Neural cell (in vitro differentiated cells): ENCODE measurements around the gene PPM1G. TPM values are rescaled to one million over a fixed set of nuclear protein-coding genes. Genes with fewer than 3 reads are reported as not detected.

Source experiments
- H2AFZ ChIP-seq: fragments of 200-600, 300-800 bp; sonication (generic), shearing (Covaris generic); 2 replicates; pipeline ENCODE4 v1.6.0; 2014; ENCODE audit warnings: low read depth, mild to moderate bottlenecking, antibody characterized with exemption, low read length, moderate library complexity
- H3F3A ChIP-seq: fragments of 200-600 bp; shearing (Covaris generic); 2 replicates; pipeline ENCODE4 v1.6.1; 2016; ENCODE audit warnings: mild to moderate bottlenecking, moderate library complexity, mixed read lengths, antibody characterized with exemption, low read length; ENCODE audit not compliant: insufficient read depth, poor library complexity, severe bottlenecking
- H3K27ac ChIP-seq: fragments of 200-600, 300-800 bp; sonication (generic), shearing (Covaris generic); 2 replicates; pipeline ENCODE4 v1.5.1; 2014; ENCODE audit warnings: mild to moderate bottlenecking, low read length, moderate library complexity
- H3K27me3 ChIP-seq: fragments of 300-800, 200-600 bp; sonication (generic), shearing (Covaris generic); 2 replicates; pipeline ENCODE4 v1.6.0; 2014; ENCODE audit warnings: mild to moderate bottlenecking, low read depth, low read length, moderate library complexity; ENCODE audit not compliant: insufficient read depth
- H3K36me3 ChIP-seq: fragments of 300-800, 200-600 bp; sonication (generic), shearing (Covaris generic); 2 replicates; pipeline ENCODE4 v1.5.1; 2014; ENCODE audit warnings: mild to moderate bottlenecking, antibody characterized with exemption, low read length, moderate library complexity; ENCODE audit not compliant: insufficient read depth
- H3K4me2 ChIP-seq: fragments of 300-800, 200-600 bp; sonication (generic), shearing (Covaris generic); 2 replicates; pipeline ENCODE4 v1.6.0; 2014; ENCODE audit warnings: mild to moderate bottlenecking, low read length
- H3K4me3 ChIP-seq: fragments of 300-800, 200-600 bp; sonication (generic), shearing (Covaris generic); 2 replicates; pipeline ENCODE4 v1.5.1; 2014; ENCODE audit warnings: mild to moderate bottlenecking, low read length, moderate library complexity
- H3K79me2 ChIP-seq: fragments of 200-600 bp; shearing (Covaris generic); replicated peaks from 2 replicates; pipeline ENCODE4 v1.6.0; 2014; ENCODE audit warnings: mild to moderate bottlenecking, low read length, moderate library complexity; ENCODE audit not compliant: insufficient read depth
- H3K9ac ChIP-seq: fragments of 300-800, 200-600 bp; sonication (generic), shearing (Covaris generic); 2 replicates; pipeline ENCODE4 v1.6.1; 2016; ENCODE audit warnings: mild to moderate bottlenecking, low read length, mixed read lengths
- H3K9me2 ChIP-seq: fragments of 200-600 bp; shearing (Covaris generic); 2 replicates; pipeline ENCODE4 v1.6.1; 2016; ENCODE audit warnings: mild to moderate bottlenecking, low read length, mixed read lengths; ENCODE audit not compliant: insufficient read depth
- H3K9me3 ChIP-seq: fragments of 200-600, 300-800 bp; sonication (generic), shearing (Covaris generic); 2 replicates; pipeline ENCODE4 v1.6.1; 2016; ENCODE audit warnings: mild to moderate bottlenecking, mixed run types, low read length, moderate library complexity, mixed read lengths
- H4K20me1 ChIP-seq: fragments of 200-600 bp; shearing (Covaris generic); 2 replicates; pipeline ENCODE4 v1.6.1; 2016; ENCODE audit warnings: mild to moderate bottlenecking, mixed run types; ENCODE audit not compliant: insufficient read depth
- CTCF ChIP-seq: fragments of 450-650 bp; IDR thresholded peaks from 2 replicates; pipeline ENCODE4 v1.5.1; 2014; ENCODE audit warnings: antibody characterized with exemption, mild to moderate bottlenecking, moderate library complexity; ENCODE audit not compliant: poor library complexity, severe bottlenecking
- EP300 ChIP-seq: fragments of 450-650 bp; conservative IDR thresholded peaks from 2 replicates; pipeline ENCODE4 v1.6.1; 2014; ENCODE audit warnings: antibody characterized with exemption, mild to moderate bottlenecking, moderate library complexity; ENCODE audit not compliant: poor library complexity, severe bottlenecking
- EZH2 ChIP-seq: fragments of 200-600, 300-800 bp; shearing (Covaris generic), sonication (generic); IDR thresholded peaks from 2 replicates; pipeline ENCODE4 v1.6.1; 2014; ENCODE audit warnings: antibody characterized with exemption, low read length, borderline replicate concordance, mild to moderate bottlenecking; ENCODE audit not compliant: insufficient read depth, poor library complexity, severe bottlenecking
- MXI1 ChIP-seq: fragments of 450-650 bp; conservative IDR thresholded peaks from 2 replicates; pipeline ENCODE4 v1.6.1; 2014; ENCODE audit warnings: antibody characterized with exemption, mild to moderate bottlenecking; ENCODE audit not compliant: poor library complexity, severe bottlenecking
- POLR2AphosphoS5 ChIP-seq: IDR thresholded peaks from 2 replicates; pipeline ENCODE4 v1.6.1; 2012
- RAD21 ChIP-seq: fragments of 450-650 bp; conservative IDR thresholded peaks from 2 replicates; pipeline ENCODE4 v1.6.1; 2014; ENCODE audit warnings: antibody characterized with exemption, mild to moderate bottlenecking, moderate library complexity
- REST ChIP-seq: IDR thresholded peaks from 2 replicates; pipeline ENCODE4 v1.6.1; 2012; ENCODE audit warnings: borderline replicate concordance
- SMC3 ChIP-seq: fragments of 450-650 bp; conservative IDR thresholded peaks from 2 replicates; pipeline ENCODE4 v1.6.1; 2014; ENCODE audit warnings: antibody characterized with exemption, mild to moderate bottlenecking, moderate library complexity; ENCODE audit not compliant: poor library complexity
- TAF1 ChIP-seq: IDR thresholded peaks from 2 replicates; pipeline ENCODE4 v1.6.1; 2012; ENCODE audit warnings: low read depth
- polyA plus RNA-seq: library from polyadenylated mRNA; depleted of rRNA; stranded (reverse); fragments of >200 nt; gene quantifications from 2 replicates; pipeline ENCODE4 v1.2.3, GENCODE V29; 2014

The PPM1G gene
- polyA plus RNA-seq, 1 donor from 2014 or later: 107 TPM

GRCh38 chr2:27441226-27441926 lies 32.0 kb upstream of the PPM1G start:
- H3F3A ChIP-seq: no peaks in the 10 kb centered on the region
- H2AFZ ChIP-seq: no peak overlapping the region
- H3K4me3 ChIP-seq: no peak overlapping the region
- no peaks in the 10 kb centered on the region for H3K9me3 ChIP-seq
- H4K20me1 ChIP-seq: no peaks in the 10 kb centered on the region
- H3K27ac ChIP-seq: no peak overlapping the region
- H3K36me3 ChIP-seq: no peaks in the 10 kb centered on the region
- H3K4me2 ChIP-seq: no peak overlapping the region
- no peaks in the 10 kb centered on the region for H3K27me3 ChIP-seq
- TF ChIP-seq TAF1 (no peak), CTCF (no peak), RAD21 (no peak), POLR2AphosphoS5 (no peak), SMC3 (no peak), EZH2 (no peak), EP300 (no peak), MXI1 (no peak), REST (no peak)
- H3K79me2 ChIP-seq: no peaks in the 10 kb centered on the region
- no peaks in the 10 kb centered on the region for H3K9me2 ChIP-seq
- H3K9ac ChIP-seq: no peak overlapping the region

DNA sequence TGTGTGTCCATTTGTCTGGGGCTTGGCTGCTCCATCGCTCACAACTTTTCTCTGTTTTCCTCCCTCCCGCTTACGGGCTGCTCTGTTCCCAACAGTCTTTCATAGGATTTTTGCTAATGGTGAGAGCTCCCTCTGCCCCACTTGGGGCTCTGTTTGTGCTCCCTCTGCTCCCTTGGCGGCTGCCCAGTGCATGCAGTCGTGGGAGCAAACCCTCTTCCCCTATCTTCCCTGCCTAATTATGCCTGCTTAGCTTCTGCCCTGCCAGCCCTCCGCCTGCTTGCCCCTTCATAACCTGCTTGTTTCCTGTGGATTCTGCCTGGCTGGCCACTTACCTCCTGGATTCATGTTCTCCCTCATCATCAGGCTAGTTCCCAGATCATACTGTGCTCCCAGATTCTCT lies 26.2 kb upstream of the PPM1G start:
- no peak overlapping the region for H3K4me3 ChIP-seq
- H3K36me3 ChIP-seq: no peaks in the 10 kb centered on the region
- no peaks in the 10 kb centered on the region for H3F3A ChIP-seq
- no peak overlapping the region for H2AFZ ChIP-seq
- no peak overlapping the region for H3K4me2 ChIP-seq
- H4K20me1 ChIP-seq: peaks cover 6% of the 10 kb centered on the region
- H3K9me3 ChIP-seq: no peaks in the 10 kb centered on the region
- H3K9ac ChIP-seq: no peak overlapping the region
- TF ChIP-seq EP300: no peak
- no peak for TF ChIP-seq SMC3
- TF ChIP-seq TAF1: no peak
- TF ChIP-seq CTCF: no peak
- no peaks in the 10 kb centered on the region for H3K27me3 ChIP-seq
- no peaks in the 10 kb centered on the region for H3K9me2 ChIP-seq
- H3K79me2 ChIP-seq: peaks cover 19% of the 10 kb centered on the region
- H3K27ac ChIP-seq: no peak overlapping the region
